MM.1S (cell line): ENCODE results near the gene TECPR2.

ENCODE experiments used
- CTCF ChIP-seq: fragments of 300-600 bp; sonication (generic); IDR thresholded peaks from 2 replicates; pipeline ENCODE4 v1.5.1; 2016; ENCODE audit warnings: antibody characterized with exemption, low read length, mixed read lengths
- EZH2 ChIP-seq: fragments of 300-600 bp; sonication (generic); optimal IDR thresholded peaks from 2 replicates; pipeline ENCODE3; 2017; ENCODE audit warnings: low read depth, mild to moderate bottlenecking, antibody characterized with exemption, low read length, mixed read lengths
- EZH2phosphoT487 ChIP-seq: fragments of 300-600 bp; sonication (generic); IDR thresholded peaks from 2 replicates; pipeline ENCODE4 v1.6.1; 2018; ENCODE audit warnings: antibody characterized with exemption, low read length

- TF ChIP-seq CTCF (no peak), EZH2 (no peak), EZH2phosphoT487 (no peak)
Measured at GRCh38 chr14:102424520-102424919, 61.8 kb downstream of the TECPR2 start.
